CMK (cell line): Measurements from ENCODE around the gene ZIC1.

Experiments
- DNase-seq: peaks from one replicate; pipeline ENCODE4 v3.0.0-alpha.2; 2010; ENCODE audit warnings: low read depth

Gene ZIC1

GRCh38 chr3:147380387-147380951, 28.7 kb upstream of the ZIC1 start:
- no peak for DNase-seq

GRCh38 chr3:147380977-147381376, 28.2 kb upstream of the ZIC1 start:
- DNase-seq, result no peak

DNA sequence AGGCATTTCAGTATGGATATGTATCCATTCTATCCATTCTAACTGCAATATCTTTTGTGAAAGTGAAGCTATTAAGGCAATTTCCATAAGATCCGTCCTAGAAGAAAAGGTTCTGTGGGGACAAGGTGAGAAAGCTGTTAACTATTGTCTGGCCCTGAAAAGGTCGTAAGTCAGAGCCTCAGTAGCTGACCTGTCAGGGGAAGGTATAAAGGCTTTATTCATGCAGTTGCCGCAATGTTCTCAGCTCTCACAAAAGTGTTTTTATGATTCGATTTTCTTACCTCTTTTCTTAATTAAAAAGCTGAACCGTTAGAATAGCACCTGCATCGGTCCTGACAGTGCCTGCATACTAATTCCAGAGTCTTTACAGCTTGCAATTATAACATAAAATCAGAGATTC, 27.6 kb upstream of the ZIC1 start:
- no peak for DNase-seq

DNA sequence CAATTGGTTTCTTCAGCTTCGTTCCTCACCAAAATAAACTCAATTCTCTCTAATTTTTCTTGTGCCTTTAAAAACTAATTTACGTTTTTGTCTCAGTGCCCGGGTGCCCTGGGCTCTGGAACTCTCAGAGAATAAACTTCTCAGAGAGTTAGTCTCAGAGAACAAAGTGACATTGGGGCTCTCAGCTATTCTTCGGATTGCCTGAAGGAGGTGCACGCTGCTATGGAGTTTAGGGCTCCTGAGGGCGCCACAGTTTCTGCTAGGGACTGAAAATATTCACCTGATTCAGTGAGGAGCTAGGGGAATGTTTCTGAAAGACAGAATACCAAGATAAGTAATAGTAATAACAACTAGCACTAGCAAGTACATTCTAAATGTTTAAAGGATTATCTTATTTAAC, 25.5 kb upstream of the ZIC1 start:
- DNase-seq, result no peak

- no peak for DNase-seq
Observed at GRCh38 chr3:147384210-147385058, 24.7 kb upstream of the ZIC1 start.

DNA sequence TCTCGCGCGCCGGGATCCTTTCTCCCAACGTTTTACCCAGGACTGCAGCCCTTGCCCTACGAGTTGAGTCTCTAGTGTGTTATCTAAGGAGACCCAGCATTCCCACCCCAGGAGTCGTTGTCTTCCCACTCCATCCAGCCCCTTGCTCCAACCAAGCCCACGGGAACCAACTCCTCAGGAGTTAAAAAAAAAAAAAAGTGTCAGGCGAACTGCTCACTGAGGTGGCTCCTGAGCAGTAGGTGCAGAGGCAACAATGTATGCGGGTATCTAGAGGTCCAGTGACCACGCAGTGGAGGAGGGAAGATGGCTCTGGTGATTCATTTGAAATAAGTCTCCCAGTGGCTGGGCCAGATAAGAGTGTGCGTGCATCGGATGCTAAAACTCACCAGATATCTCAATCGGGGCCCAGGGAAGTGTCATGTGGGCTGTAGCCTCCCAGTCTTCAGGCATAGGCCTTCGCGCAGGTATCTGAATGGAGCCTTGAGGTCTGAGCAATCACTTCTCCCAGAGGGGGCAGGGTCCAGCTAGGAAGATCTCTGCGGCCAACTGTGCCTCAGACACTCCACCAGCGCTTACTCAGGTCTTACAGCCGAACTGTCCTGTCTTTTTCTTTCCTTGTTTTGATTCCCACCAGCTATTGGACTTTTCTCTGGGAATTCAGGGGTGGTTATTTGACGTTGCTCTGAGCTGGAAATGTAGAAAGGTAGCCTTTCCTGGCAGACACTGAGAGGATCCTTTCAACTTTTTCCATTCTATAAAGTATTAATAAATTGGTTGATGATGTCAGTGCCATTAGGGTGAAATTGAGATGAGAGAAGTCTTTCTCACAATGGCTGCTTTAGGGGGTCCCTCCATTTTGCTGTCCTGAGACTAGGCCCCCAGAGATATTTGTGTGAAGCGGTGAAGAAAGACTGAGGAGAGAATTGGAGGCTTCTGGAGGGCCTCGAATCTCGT, 23.8 kb upstream of the ZIC1 start:
- DNase-seq, result no peak

GRCh38 chr3:147387291-147387884, 21.8 kb upstream of the ZIC1 start:
- DNase-seq, result no peak

DNA sequence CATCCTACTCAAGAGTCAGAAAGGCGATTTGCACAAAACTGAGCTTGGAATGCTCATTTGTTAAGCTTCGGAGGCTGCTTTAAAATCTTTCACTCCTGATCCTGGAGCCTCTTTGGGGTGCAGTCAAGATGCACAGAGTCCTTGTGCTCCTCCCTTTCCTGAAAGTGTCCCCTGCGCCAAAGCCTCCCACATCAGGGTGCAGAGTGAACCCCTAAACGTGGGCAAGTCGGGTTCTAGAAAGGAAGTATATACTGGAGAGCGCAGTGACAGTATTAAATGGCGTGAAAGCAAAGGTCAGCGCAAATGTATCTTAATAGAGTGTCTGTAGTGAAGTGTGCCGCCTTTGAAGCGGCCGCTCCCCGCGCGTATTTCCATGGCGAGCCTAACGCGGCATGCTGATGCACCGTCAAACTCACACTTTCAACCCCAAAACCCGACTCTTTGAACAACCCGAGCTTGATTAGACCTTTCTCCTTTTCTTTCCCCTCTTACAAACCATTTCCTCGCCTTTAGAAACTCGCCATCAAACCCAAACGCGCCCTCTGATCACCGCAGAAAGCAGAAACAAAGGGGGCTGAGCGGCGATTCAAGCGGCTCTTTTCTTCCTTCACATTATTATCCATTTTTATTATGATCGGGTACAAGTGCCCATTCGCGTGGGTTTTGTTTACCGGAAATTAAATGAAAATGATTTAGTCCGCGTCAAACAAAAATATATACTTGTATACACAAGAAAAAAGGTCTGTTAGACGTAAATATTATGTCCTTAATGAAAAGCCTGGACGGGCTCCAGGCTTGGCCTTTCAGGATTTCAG, 21.1 kb upstream of the ZIC1 start:
- no peak for DNase-seq

DNA sequence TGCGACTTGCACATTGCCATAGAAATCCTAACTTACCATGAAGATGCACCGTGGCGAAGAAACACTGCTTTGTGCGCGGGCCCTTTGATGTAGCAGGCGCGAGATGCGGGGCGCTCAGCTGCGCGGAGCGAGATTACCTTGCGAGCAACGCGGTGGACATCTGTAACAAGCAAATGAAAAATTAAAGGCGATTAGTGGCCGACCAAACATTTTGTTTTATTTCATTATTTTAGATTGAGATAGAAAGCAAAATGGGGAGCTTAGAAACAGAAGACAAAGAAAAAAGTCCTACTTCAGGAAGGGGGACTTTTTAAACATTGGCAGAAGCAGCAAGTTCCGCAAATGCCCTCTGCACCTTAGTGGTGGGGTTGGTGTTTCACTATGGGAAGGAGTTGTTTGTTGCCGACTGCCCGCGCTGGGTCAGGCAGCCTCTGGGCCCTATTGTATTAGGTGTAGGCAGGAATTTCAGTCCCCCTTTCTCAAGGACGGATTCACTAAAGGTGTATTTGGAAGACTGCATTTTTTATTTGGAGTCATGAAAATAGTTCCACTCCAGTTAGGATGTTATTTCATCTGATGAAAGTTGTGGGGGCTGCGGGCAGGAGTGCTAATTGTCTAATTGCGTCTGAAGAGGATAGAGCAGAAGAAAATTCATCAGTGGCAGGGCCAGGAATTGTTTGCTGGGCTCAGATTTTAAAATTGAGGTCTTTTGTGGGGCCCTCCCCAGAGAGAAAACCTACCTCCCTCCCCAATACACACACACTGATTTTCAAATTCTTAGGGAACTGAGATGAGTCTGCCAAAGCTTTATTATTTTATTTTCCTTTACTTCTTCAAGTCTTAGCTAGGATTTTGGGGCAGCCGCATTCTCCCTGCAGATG, 20.2 kb upstream of the ZIC1 start:
- no peak for DNase-seq

- no peak for DNase-seq
Observed at GRCh38 chr3:147389717-147390116, 19.4 kb upstream of the ZIC1 start.

GRCh38 chr3:147390589-147391569, 18.3 kb upstream of the ZIC1 start:
- no peak for DNase-seq

GRCh38 chr3:147391781-147392624, 17.2 kb upstream of the ZIC1 start:
- DNase-seq, result no peak

GRCh38 chr3:147392625-147392946, 16.6 kb upstream of the ZIC1 start:
- no peak for DNase-seq

DNA sequence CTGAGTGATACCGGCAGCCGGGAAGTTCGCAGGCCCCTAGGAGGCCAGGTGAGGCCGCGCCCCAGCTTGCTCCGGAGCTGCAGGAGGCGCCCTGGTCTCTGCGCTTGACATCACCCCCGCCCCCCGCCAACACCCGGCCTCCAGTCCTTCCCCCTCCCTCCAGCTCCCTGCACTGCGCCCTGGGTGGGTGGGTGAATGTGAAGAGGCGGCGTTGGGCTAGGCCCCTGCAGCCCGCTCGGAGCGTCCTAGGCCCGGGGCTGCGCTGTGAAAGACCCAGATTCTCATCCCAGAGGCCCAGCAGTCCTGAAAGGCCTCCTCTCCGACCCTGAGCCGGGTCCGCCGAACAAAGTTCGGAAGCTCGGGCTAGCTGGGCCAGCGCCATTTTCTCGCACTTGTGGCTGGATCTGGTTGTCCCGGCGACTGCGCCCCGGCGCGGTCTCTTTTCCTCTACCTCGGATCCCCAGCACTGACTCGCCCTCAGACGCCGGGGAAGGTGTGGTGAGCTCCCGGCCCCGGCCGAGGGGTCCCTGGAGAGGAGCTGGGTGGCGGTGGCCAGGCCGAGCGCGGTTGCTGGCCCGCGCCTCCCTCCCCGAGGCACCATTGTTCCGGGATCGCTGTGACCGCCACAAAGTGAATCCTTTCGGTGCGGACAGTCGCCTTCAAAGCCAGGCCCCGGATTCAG, 15.8 kb upstream of the ZIC1 start:
- no peak for DNase-seq

DNA sequence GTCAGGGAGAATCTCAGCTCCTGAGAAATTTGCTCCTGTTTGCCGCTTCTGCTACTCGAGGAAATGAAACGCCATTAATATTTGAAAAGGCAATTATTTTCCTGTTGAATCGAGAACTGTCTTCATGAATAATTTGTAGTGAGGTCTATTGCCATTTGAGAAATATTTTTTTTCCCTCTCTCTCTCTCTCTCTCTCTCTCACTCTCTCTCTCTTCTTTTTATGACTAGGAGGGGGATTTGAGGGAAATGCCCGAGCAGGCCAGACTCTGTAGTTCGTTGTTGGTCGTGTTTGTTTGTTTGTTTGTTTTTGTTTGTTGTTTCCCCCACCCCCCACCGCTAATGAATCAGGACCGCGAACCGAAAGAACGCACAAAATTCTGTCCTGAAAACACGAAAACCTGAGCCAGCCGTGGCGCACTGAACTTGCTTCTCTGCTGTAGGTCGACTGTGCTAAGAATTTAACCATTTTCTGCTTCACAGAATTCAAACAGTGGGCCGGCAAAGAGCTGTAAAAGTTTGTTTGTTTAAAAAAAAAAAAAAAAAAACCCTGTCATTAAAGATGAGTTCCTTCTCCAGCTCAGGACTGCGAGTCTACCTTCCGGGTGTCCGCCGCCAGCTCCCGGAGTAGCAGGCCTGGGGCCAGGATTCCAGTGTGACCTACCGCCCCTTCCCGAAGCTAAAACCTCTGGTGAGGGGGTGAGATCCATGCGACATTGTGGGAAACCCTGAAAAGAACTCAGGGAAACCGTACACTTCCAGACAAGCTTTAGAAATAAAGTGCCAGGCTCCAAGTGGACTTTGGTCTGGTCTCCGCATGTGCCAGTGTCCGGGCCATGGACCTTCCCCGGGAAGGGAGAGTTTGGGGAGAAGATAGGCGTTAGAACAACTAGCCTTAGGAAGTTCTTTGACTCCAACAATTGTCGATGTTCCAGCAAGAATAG, 15.0 kb upstream of the ZIC1 start:
- DNase-seq, result no peak

- DNase-seq, result no peak
Observed at GRCh38 chr3:147394884-147395225, 14.3 kb upstream of the ZIC1 start.
